ENCODE results near the gene FAR2.
"Not testable (repeated sequence)": the region's sequence is repeated elsewhere in the genome, so short reads cannot be mapped to it uniquely, and the experiment has no call there.

Gene FAR2

GRCh38 chr12:29155079-29155478 lies 6.0 kb downstream of the FAR2 start:
- DNase-seq, result no peak

- DNase-seq, result no peak
These were observed 8.4 kb downstream of the FAR2 start for GRCh38 chr12:29157486-29157946.

- DNase-seq, result no peak
These were observed 9.2 kb downstream of the FAR2 start for GRCh38 chr12:29158115-29158763.

- DNase-seq, result no peak
These were observed 10.6 kb downstream of the FAR2 start for GRCh38 chr12:29159661-29160060.

GRCh38 chr12:29160230-29160629 lies 11.2 kb downstream of the FAR2 start:
- no peak for DNase-seq

- no peak for DNase-seq
These were observed 14.1 kb downstream of the FAR2 start for GRCh38 chr12:29163146-29163545.

- no peak for DNase-seq
These were observed 15.7 kb downstream of the FAR2 start for GRCh38 chr12:29164477-29165393.

- no peak for DNase-seq
These were observed 18.4 kb downstream of the FAR2 start for GRCh38 chr12:29167445-29167844.

- no peak for DNase-seq
These were observed 18.9 kb downstream of the FAR2 start for GRCh38 chr12:29167988-29168387.

- not testable (repeated sequence) for DNase-seq
These were observed 20.9 kb downstream of the FAR2 start for GRCh38 chr12:29169978-29170377.

- not testable (repeated sequence) for DNase-seq
These were observed 21.5 kb downstream of the FAR2 start for GRCh38 chr12:29170478-29171084.

- no peak for DNase-seq
These were observed 22.6 kb downstream of the FAR2 start for GRCh38 chr12:29171421-29172258.

- DNase-seq, result no peak
These were observed 27.9 kb downstream of the FAR2 start for GRCh38 chr12:29176941-29177340.

- DNase-seq, result not testable (repeated sequence)
These were observed 33.2 kb downstream of the FAR2 start for GRCh38 chr12:29182247-29182646.

- no peak for DNase-seq
These were observed 38.7 kb downstream of the FAR2 start for GRCh38 chr12:29187756-29188155.

GRCh38 chr12:29191267-29191850 lies 42.3 kb downstream of the FAR2 start:
- no peak for DNase-seq

- DNase-seq, result no peak
These were observed 49.8 kb downstream of the FAR2 start for GRCh38 chr12:29198901-29199300.

GRCh38 chr12:29200586-29200985 lies 51.5 kb downstream of the FAR2 start:
- DNase-seq, result no peak

GRCh38 chr12:29201296-29201695 lies 52.2 kb downstream of the FAR2 start:
- no peak for DNase-seq

- DNase-seq, result no peak
These were observed 52.7 kb downstream of the FAR2 start for GRCh38 chr12:29201746-29202145.

- no peak for DNase-seq
These were observed 55.4 kb downstream of the FAR2 start for GRCh38 chr12:29204521-29204920.

GRCh38 chr12:29207120-29207519 lies 58.0 kb downstream of the FAR2 start:
- no peak for DNase-seq
